ENCODE results near the gene FOXK1. TPM values are rescaled to one million over a fixed set of nuclear protein-coding genes. Genes with fewer than 3 reads are reported as not detected.

The FOXK1 gene
- total and polyA plus RNA-seq, 2 donors (not counting 1 experiment from before 2014, with no cell fraction given), result 5.2 to 26.9 TPM

DNA sequence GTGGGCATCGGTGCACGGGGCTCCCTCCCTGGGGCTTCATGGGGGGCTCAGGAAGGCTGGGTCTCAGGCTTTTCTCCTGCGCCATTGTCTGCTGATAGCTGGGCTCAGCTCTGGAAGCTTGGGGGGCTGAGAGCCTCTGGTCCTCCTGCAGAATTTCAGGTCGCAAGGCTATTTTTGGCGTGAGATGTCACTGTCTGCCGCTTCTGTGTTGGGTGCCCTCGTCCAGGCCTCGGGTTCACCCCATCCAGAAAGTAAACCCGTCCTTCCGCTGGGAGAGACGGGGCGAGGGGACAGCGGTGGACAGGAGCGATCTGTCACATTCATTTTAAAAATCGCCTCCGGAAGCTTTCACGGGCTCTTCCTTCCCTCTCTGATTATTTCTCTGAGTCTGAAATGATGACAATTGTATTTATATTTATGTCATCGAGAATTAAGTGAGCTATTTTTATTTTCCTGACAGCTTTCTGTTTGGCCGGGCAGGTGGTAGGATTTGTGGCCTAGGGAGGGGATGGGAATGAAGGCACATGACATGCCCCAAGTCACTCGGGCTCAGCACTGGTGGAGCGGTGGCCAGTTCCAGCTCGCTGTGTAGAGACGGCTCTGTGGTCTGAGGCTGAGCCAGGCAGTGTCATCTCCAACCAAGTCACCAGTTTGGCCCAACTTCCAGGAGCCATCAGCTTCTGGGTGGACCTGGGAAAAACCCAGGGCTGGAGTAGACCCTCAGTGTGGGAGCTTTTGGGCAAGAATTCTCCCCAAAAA is 52.7 kb downstream of the FOXK1 start:
- H2AFZ ChIP-seq (ENCODE audit: low read length), result no peak overlapping the region
- peaks cover 46% of the 10 kb centered on the region for H3K79me2 ChIP-seq (ENCODE audit: control insufficient read depth, insufficient read depth, low read length)
- H3K4me1 ChIP-seq (ENCODE audit: control insufficient read depth, extremely low read depth, insufficient read depth, low read length), result peaks cover 11% of the 10 kb centered on the region
- H3K9ac ChIP-seq (ENCODE audit: insufficient read depth, low read length), result no peak overlapping the region
- no peak overlapping the region for H3K4me3 ChIP-seq (replicated peaks in 1 of 4; ENCODE audit: control extremely low read depth in 1 of 4, insufficient read depth in 1 of 4, low read depth in 3 of 4, low read length in 4 of 4)
- TF ChIP-seq CTCF (conservative IDR thresholded peaks at IDR 0.05 in 1 of 2, IDR thresholded peaks at IDR 0.05 in 1 of 2; ENCODE audit: low read depth in 1 of 2, low read length in 2 of 2) (no peak), EZH2 (IDR thresholded peaks at IDR 0.05; ENCODE audit: low read length, missing control alignments) (no peak)
- no peaks in the 10 kb centered on the region for H3K9me3 ChIP-seq (ENCODE audit: control insufficient read depth, insufficient read depth, low read depth, low read length)
- no peaks in the 10 kb centered on the region for H3K27me3 ChIP-seq (ENCODE audit: control insufficient read depth, insufficient read depth, low read length)
- H3K36me3 ChIP-seq (ENCODE audit: control insufficient read depth, insufficient read depth, low read length), result peaks cover 1% of the 10 kb centered on the region
- no peak overlapping the region for H3K4me2 ChIP-seq (ENCODE audit: extremely low read depth, insufficient read depth, low read length)
- no peak overlapping the region for H3K27ac ChIP-seq (ENCODE audit: insufficient read depth, low read length)
- H4K20me1 ChIP-seq (ENCODE audit: control insufficient read depth, extremely low read depth, insufficient read depth, low read length), result no peaks in the 10 kb centered on the region
- no peak for DNase-seq (ENCODE audit: low read depth in 2 of 2)

- peaks cover 40% of the 10 kb centered on the region for H3K79me2 ChIP-seq (ENCODE audit: control insufficient read depth, insufficient read depth, low read length)
- TF ChIP-seq EZH2 (IDR thresholded peaks at IDR 0.05; ENCODE audit: low read length, missing control alignments) (no peak), CTCF (conservative IDR thresholded peaks at IDR 0.05 in 1 of 2, IDR thresholded peaks at IDR 0.05 in 1 of 2; ENCODE audit: low read depth in 1 of 2, low read length in 2 of 2) (no peak)
- peaks cover 8% of the 10 kb centered on the region for H3K36me3 ChIP-seq (ENCODE audit: control insufficient read depth, insufficient read depth, low read length)
- H3K9me3 ChIP-seq (ENCODE audit: control insufficient read depth, insufficient read depth, low read depth, low read length), result no peaks in the 10 kb centered on the region
- H3K4me1 ChIP-seq (ENCODE audit: control insufficient read depth, extremely low read depth, insufficient read depth, low read length), result peaks cover 11% of the 10 kb centered on the region
- no peak overlapping the region for H3K4me2 ChIP-seq (ENCODE audit: extremely low read depth, insufficient read depth, low read length)
- H3K27ac ChIP-seq (ENCODE audit: insufficient read depth, low read length), result no peak overlapping the region
- no peak overlapping the region for H2AFZ ChIP-seq (ENCODE audit: low read length)
- no peaks in the 10 kb centered on the region for H3K27me3 ChIP-seq (ENCODE audit: control insufficient read depth, insufficient read depth, low read length)
- no peak overlapping the region for H3K4me3 ChIP-seq (replicated peaks in 1 of 4; ENCODE audit: control extremely low read depth in 1 of 4, insufficient read depth in 1 of 4, low read depth in 3 of 4, low read length in 4 of 4)
- H3K9ac ChIP-seq (ENCODE audit: insufficient read depth, low read length), result no peak overlapping the region
- H4K20me1 ChIP-seq (ENCODE audit: control insufficient read depth, extremely low read depth, insufficient read depth, low read length), result no peaks in the 10 kb centered on the region
- DNase-seq (ENCODE audit: low read depth in 2 of 2), result no peak
These were observed 55.2 kb downstream of the FOXK1 start for GRCh38 chr7:4737300-4737699.

- peaks cover 13% of the 10 kb centered on the region for H3K36me3 ChIP-seq (ENCODE audit: control insufficient read depth, insufficient read depth, low read length)
- peaks cover 11% of the 10 kb centered on the region for H3K4me1 ChIP-seq (ENCODE audit: control insufficient read depth, extremely low read depth, insufficient read depth, low read length)
- H3K9me3 ChIP-seq (ENCODE audit: control insufficient read depth, insufficient read depth, low read depth, low read length), result no peaks in the 10 kb centered on the region
- no peaks in the 10 kb centered on the region for H3K27me3 ChIP-seq (ENCODE audit: control insufficient read depth, insufficient read depth, low read length)
- TF ChIP-seq EZH2 (IDR thresholded peaks at IDR 0.05; ENCODE audit: low read length, missing control alignments) (no peak), CTCF (conservative IDR thresholded peaks at IDR 0.05 in 1 of 2, IDR thresholded peaks at IDR 0.05 in 1 of 2; ENCODE audit: low read depth in 1 of 2, low read length in 2 of 2) (peak; percentile 11 to 18)
- no peaks in the 10 kb centered on the region for H4K20me1 ChIP-seq (ENCODE audit: control insufficient read depth, extremely low read depth, insufficient read depth, low read length)
- peak overlapping the region; percentile 44 for H3K9ac ChIP-seq (ENCODE audit: insufficient read depth, low read length)
- peak overlapping the region; percentile 88 for H3K4me2 ChIP-seq (ENCODE audit: extremely low read depth, insufficient read depth, low read length)
- no peak overlapping the region for H2AFZ ChIP-seq (ENCODE audit: low read length)
- H3K79me2 ChIP-seq (ENCODE audit: control insufficient read depth, insufficient read depth, low read length), result peaks cover 36% of the 10 kb centered on the region
- H3K4me3 ChIP-seq (replicated peaks in 1 of 4; ENCODE audit: control extremely low read depth in 1 of 4, insufficient read depth in 1 of 4, low read depth in 3 of 4, low read length in 4 of 4), result peak overlapping the region; percentile 3 to 15 (median 10)
- peak overlapping the region; percentile 92 for H3K27ac ChIP-seq (ENCODE audit: insufficient read depth, low read length)
- peak; percentile 91 to 92 for DNase-seq (ENCODE audit: low read depth in 2 of 2)
These were observed 56.8 kb downstream of the FOXK1 start for GRCh38 chr7:4738711-4739527.

Data from fibroblast of lung (primary cell).